GM04504 (cell line): ENCODE measurements around the gene CABLES2.

Experiments used
- DNase-seq: peaks from one replicate; pipeline ENCODE4 v3.0.0-alpha.2; 2012; ENCODE audit warnings: low read depth

Gene CABLES2

GRCh38 chr20:62404112-62404665, 2.9 kb downstream of the CABLES2 start:
- no peak for DNase-seq

- DNase-seq: no peak
Measured at GRCh38 chr20:62403331-62403730, 3.8 kb downstream of the CABLES2 start.

GRCh38 chr20:62402456-62403150, 4.5 kb downstream of the CABLES2 start:
- no peak for DNase-seq

GRCh38 chr20:62401331-62401779, 5.7 kb downstream of the CABLES2 start:
- no peak for DNase-seq

GRCh38 chr20:62400541-62400940, 6.5 kb downstream of the CABLES2 start:
- DNase-seq: no peak

GRCh38 chr20:62400021-62400420, 7.1 kb downstream of the CABLES2 start:
- DNase-seq: no peak

GRCh38 chr20:62398120-62398821, 8.8 kb downstream of the CABLES2 start:
- DNase-seq: no peak

GRCh38 chr20:62396367-62397239, 10.5 kb downstream of the CABLES2 start:
- DNase-seq: no peak

- no peak for DNase-seq
Measured at GRCh38 chr20:62395311-62396242, 11.5 kb downstream of the CABLES2 start.

- DNase-seq: no peak
Measured at GRCh38 chr20:62394248-62395245, 12.5 kb downstream of the CABLES2 start.

- DNase-seq: no peak
Measured at GRCh38 chr20:62393830-62394229, 13.3 kb downstream of the CABLES2 start.

- DNase-seq: no peak
Measured at GRCh38 chr20:62393335-62393665, 13.8 kb downstream of the CABLES2 start.

- no peak for DNase-seq
Measured at GRCh38 chr20:62392621-62393334, 14.3 kb downstream of the CABLES2 start.

- no peak for DNase-seq
Measured at GRCh38 chr20:62392077-62392418, 15.0 kb downstream of the CABLES2 start.

- no peak for DNase-seq
Measured at GRCh38 chr20:62391165-62392076, 15.7 kb downstream of the CABLES2 start.

- DNase-seq: no peak
Measured at GRCh38 chr20:62390317-62391164, 16.5 kb downstream of the CABLES2 start.

GRCh38 chr20:62389601-62390087, 17.4 kb downstream of the CABLES2 start:
- no peak for DNase-seq
